ENCODE measurements around the gene RFLNA.

Gene RFLNA

GRCh38 chr12:124304314-124304790 is 9.5 kb downstream of the RFLNA start:
- DNase-seq = no peak

- DNase-seq = no peak
Observed at GRCh38 chr12:124305136-124305535, 10.2 kb downstream of the RFLNA start.

GRCh38 chr12:124305776-124306685 is 11.1 kb downstream of the RFLNA start:
- DNase-seq = no peak

- DNase-seq = no peak
Observed at GRCh38 chr12:124306686-124307555, 12.0 kb downstream of the RFLNA start.

- DNase-seq = no peak
Observed at GRCh38 chr12:124307556-124307825, 12.6 kb downstream of the RFLNA start.

GRCh38 chr12:124308741-124309140 is 13.8 kb downstream of the RFLNA start:
- no peak for DNase-seq

GRCh38 chr12:124309231-124309630 is 14.3 kb downstream of the RFLNA start:
- DNase-seq = no peak

- no peak for DNase-seq
Observed at GRCh38 chr12:124309744-124310143, 14.9 kb downstream of the RFLNA start.

GRCh38 chr12:124310178-124310577 is 15.3 kb downstream of the RFLNA start:
- DNase-seq = no peak

- DNase-seq = no peak
Observed at GRCh38 chr12:124310785-124311184, 15.9 kb downstream of the RFLNA start.

- no peak for DNase-seq
Observed at GRCh38 chr12:124311292-124312109, 16.6 kb downstream of the RFLNA start.

GRCh38 chr12:124312601-124313000 is 17.7 kb downstream of the RFLNA start:
- no peak for DNase-seq

- no peak for DNase-seq
Observed at GRCh38 chr12:124314207-124314606, 19.3 kb downstream of the RFLNA start.

- no peak for DNase-seq
Observed at GRCh38 chr12:124314766-124315165, 19.9 kb downstream of the RFLNA start.

GRCh38 chr12:124315372-124316044 is 20.6 kb downstream of the RFLNA start:
- DNase-seq = no peak

GRCh38 chr12:124316257-124316900 is 21.5 kb downstream of the RFLNA start:
- no peak for DNase-seq

- DNase-seq = no peak
Observed at GRCh38 chr12:124317400-124317799, 22.5 kb downstream of the RFLNA start.

GRCh38 chr12:124318278-124319020 is 23.6 kb downstream of the RFLNA start:
- DNase-seq = no peak

- no peak for DNase-seq
Observed at GRCh38 chr12:124319368-124320050, 24.6 kb downstream of the RFLNA start.

GRCh38 chr12:124321040-124321481 is 26.2 kb downstream of the RFLNA start:
- peak in 12 of 14 donors; percentile 7 to 76 (median 44) for DNase-seq

Data from C1 segment of cervical spinal cord (tissue), 14 donors.